ENCODE measurements around the gene TIFAB. TPM values are rescaled to one million over a fixed set of nuclear protein-coding genes. Genes with fewer than 3 reads are reported as not detected.

Gene TIFAB
- polyA plus RNA-seq, 3 donors from 2014 or later: 0.03 to 0.07 TPM; not detected in 1

GRCh38 chr5:135458356-135458755 is 6.2 kb upstream of the TIFAB start:
- no peaks in the 10 kb centered on the region for H3K36me3 Mint-ChIP-seq
- H3K4me3 Mint-ChIP-seq: no peak overlapping the region
- no peak for DNase-seq
- H3K27ac Mint-ChIP-seq: no peak overlapping the region
- peaks cover 0 to 5% (median 3%) of the 10 kb centered on the region in 3 donors for H3K27me3 Mint-ChIP-seq (ENCODE audit: low read depth in 3 of 3)
- H3K9me3 Mint-ChIP-seq: no peaks in the 10 kb centered on the region
- H3K4me1 Mint-ChIP-seq: peaks cover 0 to 3% of the 10 kb centered on the region in 2 donors

GRCh38 chr5:135457424-135458071 is 5.4 kb upstream of the TIFAB start:
- DNase-seq: peak in 2 of 3 donors; percentile 24 to 27
- H3K4me1 Mint-ChIP-seq: peaks cover 0 to 2% of the 10 kb centered on the region in 2 donors
- H3K27me3 Mint-ChIP-seq (ENCODE audit: low read depth in 3 of 3): peaks cover 0 to 4% (median 3%) of the 10 kb centered on the region in 3 donors
- H3K36me3 Mint-ChIP-seq: no peaks in the 10 kb centered on the region
- no peak overlapping the region for H3K27ac Mint-ChIP-seq
- no peaks in the 10 kb centered on the region for H3K9me3 Mint-ChIP-seq
- no peak overlapping the region for H3K4me3 Mint-ChIP-seq

GRCh38 chr5:135456238-135457099 is 4.3 kb upstream of the TIFAB start:
- DNase-seq: no peak
- Mint-ChIP-seq H3K4me3 (no peak overlapping the region), H3K27me3 (ENCODE audit: low read depth in 3 of 3) (peaks cover 3 to 4% (median 3%) of the 10 kb centered on the region in 3 donors), H3K4me1 (no peaks in the 10 kb centered on the region), H3K36me3 (no peaks in the 10 kb centered on the region), H3K27ac (no peak overlapping the region), H3K9me3 (no peaks in the 10 kb centered on the region)

GRCh38 chr5:135455876-135456237 is 3.7 kb upstream of the TIFAB start:
- no peak for DNase-seq
- H3K27me3 Mint-ChIP-seq (ENCODE audit: low read depth in 3 of 3): peaks cover 3 to 4% (median 3%) of the 10 kb centered on the region in 3 donors
- no peak overlapping the region for H3K4me3 Mint-ChIP-seq
- no peaks in the 10 kb centered on the region for H3K9me3 Mint-ChIP-seq
- no peaks in the 10 kb centered on the region for H3K36me3 Mint-ChIP-seq
- H3K27ac Mint-ChIP-seq: no peak overlapping the region
- H3K4me1 Mint-ChIP-seq: no peaks in the 10 kb centered on the region

GRCh38 chr5:135454946-135455345 is 2.8 kb upstream of the TIFAB start:
- Mint-ChIP-seq H3K4me3 (no peak overlapping the region), H3K36me3 (no peaks in the 10 kb centered on the region), H3K27ac (no peak overlapping the region), H3K9me3 (no peaks in the 10 kb centered on the region), H3K27me3 (ENCODE audit: low read depth in 3 of 3) (peaks cover 1 to 4% (median 3%) of the 10 kb centered on the region in 3 donors), H3K4me1 (no peaks in the 10 kb centered on the region)
- no peak for DNase-seq

- H3K27ac Mint-ChIP-seq: no peak overlapping the region
- no peaks in the 10 kb centered on the region for H3K9me3 Mint-ChIP-seq
- H3K27me3 Mint-ChIP-seq (ENCODE audit: low read depth in 3 of 3): peaks cover 1 to 4% (median 3%) of the 10 kb centered on the region in 3 donors
- no peak for DNase-seq
- no peak overlapping the region for H3K4me3 Mint-ChIP-seq
- H3K36me3 Mint-ChIP-seq: no peaks in the 10 kb centered on the region
- no peaks in the 10 kb centered on the region for H3K4me1 Mint-ChIP-seq
Measured at GRCh38 chr5:135453613-135454012, 1.5 kb upstream of the TIFAB start.

GRCh38 chr5:135451581-135452320 is 400 bp downstream of the TIFAB start:
- peaks cover 3 to 4% (median 3%) of the 10 kb centered on the region in 3 donors for H3K27me3 Mint-ChIP-seq (ENCODE audit: low read depth in 3 of 3)
- no peaks in the 10 kb centered on the region for H3K4me1 Mint-ChIP-seq
- H3K27ac Mint-ChIP-seq: no peak overlapping the region
- no peak overlapping the region for H3K4me3 Mint-ChIP-seq
- no peak for DNase-seq
- H3K36me3 Mint-ChIP-seq: no peaks in the 10 kb centered on the region
- H3K9me3 Mint-ChIP-seq: no peaks in the 10 kb centered on the region

- H3K4me1 Mint-ChIP-seq: no peaks in the 10 kb centered on the region
- DNase-seq: no peak
- no peaks in the 10 kb centered on the region for H3K36me3 Mint-ChIP-seq
Measured at GRCh38 chr5:135450952-135451351, 1.2 kb downstream of the TIFAB start.

GRCh38 chr5:135450336-135450735 is 1.8 kb downstream of the TIFAB start:
- no peaks in the 10 kb centered on the region for H3K4me1 Mint-ChIP-seq
- H3K27ac Mint-ChIP-seq: no peak overlapping the region
- DNase-seq: no peak
- H3K27me3 Mint-ChIP-seq (ENCODE audit: low read depth in 3 of 3): peaks cover 0 to 3% (median 2%) of the 10 kb centered on the region in 3 donors
- no peak overlapping the region for H3K4me3 Mint-ChIP-seq
- H3K9me3 Mint-ChIP-seq: no peaks in the 10 kb centered on the region
- H3K36me3 Mint-ChIP-seq: no peaks in the 10 kb centered on the region

More at GRCh38 chr5:135450952-135451351, 1.2 kb downstream of the TIFAB start:
- H3K4me3 Mint-ChIP-seq: no peak overlapping the region
- H3K27me3 Mint-ChIP-seq (ENCODE audit: low read depth in 3 of 3): peaks cover 0 to 3% (median 2%) of the 10 kb centered on the region in 3 donors
- no peak overlapping the region for H3K27ac Mint-ChIP-seq
- H3K9me3 Mint-ChIP-seq: no peaks in the 10 kb centered on the region

GRCh38 chr5:135449644-135450043 is 2.5 kb downstream of the TIFAB start:
- no peak for DNase-seq
- H3K4me3 Mint-ChIP-seq: no peak overlapping the region
- no peaks in the 10 kb centered on the region for H3K9me3 Mint-ChIP-seq
- peaks cover 0 to 3% (median 2%) of the 10 kb centered on the region in 3 donors for H3K27me3 Mint-ChIP-seq (ENCODE audit: low read depth in 3 of 3)
- no peak overlapping the region for H3K27ac Mint-ChIP-seq
- no peaks in the 10 kb centered on the region for H3K36me3 Mint-ChIP-seq
- peaks cover 3 to 4% of the 10 kb centered on the region in 2 donors for H3K4me1 Mint-ChIP-seq

GRCh38 chr5:135448791-135449507 is 3.2 kb downstream of the TIFAB start:
- no peak for DNase-seq
- H3K27me3 Mint-ChIP-seq (ENCODE audit: low read depth in 3 of 3): peaks cover 2 to 3% (median 3%) of the 10 kb centered on the region in 3 donors
- no peaks in the 10 kb centered on the region for H3K9me3 Mint-ChIP-seq
- peaks cover 9 to 11% of the 10 kb centered on the region in 2 donors for H3K4me1 Mint-ChIP-seq
- no peaks in the 10 kb centered on the region for H3K36me3 Mint-ChIP-seq
- no peak overlapping the region for H3K4me3 Mint-ChIP-seq
- H3K27ac Mint-ChIP-seq: no peak overlapping the region

- peaks cover 10 to 13% of the 10 kb centered on the region in 2 donors for H3K4me1 Mint-ChIP-seq
Measured at GRCh38 chr5:135448071-135448739, 3.9 kb downstream of the TIFAB start.

More at GRCh38 chr5:135448071-135448739, 3.9 kb downstream of the TIFAB start:
- Mint-ChIP-seq H3K4me3 (no peak overlapping the region), H3K27me3 (ENCODE audit: low read depth in 3 of 3) (peaks cover 2 to 6% (median 3%) of the 10 kb centered on the region in 3 donors), H3K27ac (no peak overlapping the region), H3K9me3 (no peaks in the 10 kb centered on the region), H3K36me3 (no peaks in the 10 kb centered on the region)
- no peak for DNase-seq
